Stimulated activated CD4-positive, alpha-beta T cell treated with anti-CD3 and anti-CD28 coated beads, Interleukin-4, amount 100 ng/mL, for 4 hours (primary cell): ENCODE results near the gene CDKN2B.
A peak's percentile ranks its signal among the peaks of the same experiment; 100 is the strongest.
"Not testable (repeated sequence)": the region's sequence is repeated elsewhere in the genome, so short reads cannot be mapped to it uniquely, and the experiment has no call there.

Experiments
- DNase-seq, 2 experiments: peaks; one replicate each; pipeline ENCODE4 v3.0.0-alpha.2; 2020

Gene CDKN2B

DNA sequence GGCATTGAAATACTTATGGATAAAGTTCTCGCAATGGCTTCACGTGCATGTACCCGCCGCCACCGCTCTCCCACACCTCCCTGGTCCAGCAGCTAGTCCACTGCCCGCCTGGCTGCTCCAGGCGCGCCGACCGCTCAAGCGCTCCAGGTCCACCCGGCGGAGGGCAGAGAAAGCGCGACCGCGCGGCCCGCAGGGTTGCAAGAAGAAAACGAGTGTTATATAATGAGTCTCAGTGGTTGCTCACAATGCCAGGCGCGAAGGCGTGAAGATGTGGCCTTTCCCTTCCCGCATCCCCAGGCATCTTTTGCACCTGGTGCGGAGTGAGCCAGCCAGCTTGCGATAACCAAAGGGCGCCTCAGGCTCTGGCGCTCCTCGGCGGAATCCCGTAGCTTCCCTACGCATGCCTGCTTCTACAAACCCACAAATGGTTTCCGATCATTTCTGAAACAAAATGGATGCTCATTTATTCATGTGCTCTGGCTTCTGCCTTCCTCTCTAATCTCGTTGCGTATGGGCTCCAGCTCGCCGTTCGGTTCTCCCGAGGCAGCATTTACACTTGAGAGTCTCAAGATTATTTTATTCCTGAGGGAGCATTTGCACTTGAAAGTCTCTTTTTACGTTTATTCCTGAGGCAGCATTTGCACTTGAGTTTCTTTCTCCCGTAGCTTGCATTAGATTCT lies 40.6 kb downstream of the CDKN2B start:
- DNase-seq: no peak

DNA sequence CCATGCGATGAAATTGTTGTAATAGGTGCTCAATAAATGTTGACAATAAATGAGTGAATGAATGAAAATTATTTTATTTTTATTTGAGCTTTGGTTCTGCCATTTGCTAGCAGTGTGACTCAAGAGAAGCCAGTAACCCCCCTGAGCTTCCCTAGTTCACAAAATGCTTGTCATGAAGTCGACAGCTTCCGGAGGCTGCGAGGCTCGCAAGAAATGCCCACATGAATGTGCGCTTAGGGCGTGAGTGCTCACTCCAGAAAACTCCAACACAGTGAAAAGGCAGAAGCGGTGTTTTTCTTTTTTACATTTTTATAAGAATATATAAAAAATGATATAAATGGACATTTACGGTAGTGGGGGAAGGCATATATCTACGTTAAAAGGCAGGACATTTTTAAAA lies 41.4 kb downstream of the CDKN2B start:
- DNase-seq: no peak

DNA sequence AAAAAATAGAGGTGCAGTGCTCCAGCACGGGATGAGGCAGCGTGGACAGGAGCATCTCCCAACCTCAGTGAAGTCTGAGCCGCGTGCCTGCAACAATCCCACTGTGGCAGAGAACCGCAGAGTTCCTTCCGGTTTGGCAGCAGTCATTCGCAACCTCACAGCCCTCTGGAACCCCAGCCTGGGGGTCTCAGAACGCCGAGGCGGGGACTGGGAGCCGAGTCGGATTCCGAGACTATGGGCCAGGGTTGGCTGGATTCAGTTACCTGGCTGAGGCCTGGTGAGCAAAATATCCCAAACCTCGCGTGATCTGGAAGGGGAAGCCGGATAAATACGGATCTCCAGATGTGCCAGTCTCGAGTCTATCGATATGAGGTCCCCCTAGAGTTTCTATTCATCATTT lies 41.9 kb downstream of the CDKN2B start:
- DNase-seq: no peak

DNA sequence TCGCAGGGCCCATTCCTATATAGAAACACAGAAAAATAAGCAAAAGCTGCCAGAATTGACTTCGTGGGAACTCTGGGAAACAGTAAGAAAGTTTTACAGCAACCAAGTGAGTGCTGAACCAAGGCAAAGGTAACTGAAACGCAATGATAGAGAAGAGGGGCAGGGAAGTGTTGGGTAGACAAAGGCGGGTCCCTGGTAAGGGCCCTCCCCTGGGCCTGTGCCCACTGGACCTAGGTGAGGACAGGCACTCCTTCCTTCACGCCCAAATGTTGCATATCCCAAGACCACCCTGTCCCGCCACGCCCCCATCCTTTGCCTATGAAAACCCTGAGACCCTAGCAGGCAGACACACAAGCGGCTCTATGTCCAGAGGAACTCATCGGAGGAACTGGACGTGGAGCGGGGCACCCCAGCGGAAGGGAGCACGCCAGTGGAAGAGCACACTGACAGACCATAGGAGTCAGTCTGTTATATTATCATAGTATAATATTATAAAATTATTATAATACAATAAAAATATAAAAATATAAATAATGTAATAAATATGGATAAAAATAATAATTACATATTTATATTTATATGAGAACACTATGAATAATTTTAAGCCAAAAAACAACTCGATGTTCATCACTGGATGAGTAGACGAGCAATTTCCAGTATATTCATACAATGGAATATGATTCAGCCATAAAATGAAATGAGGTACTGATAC lies 42.8 kb downstream of the CDKN2B start:
- DNase-seq: no peak

DNA sequence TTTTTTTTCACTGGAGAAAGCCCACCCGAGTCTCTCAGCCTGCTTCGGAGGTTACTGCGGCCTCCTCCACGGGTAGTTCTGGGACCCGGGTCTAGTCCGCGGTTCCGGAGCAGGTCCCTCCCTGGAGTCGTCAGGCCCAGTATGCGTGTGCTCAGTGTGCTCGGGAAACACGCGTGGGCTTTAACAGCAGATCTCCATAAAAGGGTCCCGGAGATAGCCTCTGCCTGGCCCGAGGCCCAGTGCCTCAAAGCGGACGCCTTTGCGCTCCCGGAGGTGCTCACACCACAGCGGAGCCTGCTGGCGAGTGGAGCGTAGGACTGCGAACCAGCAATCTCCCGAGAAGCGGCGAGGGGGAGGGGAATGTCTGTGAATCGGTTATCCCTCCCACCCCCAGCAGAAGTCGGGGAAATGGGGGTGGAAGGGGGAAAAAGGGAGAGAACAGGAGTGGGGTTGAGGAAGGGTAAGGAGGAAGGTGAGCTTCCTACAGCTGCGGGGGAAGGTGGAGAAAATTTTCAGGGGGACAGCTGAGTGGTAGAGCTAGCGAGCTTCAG lies 43.6 kb downstream of the CDKN2B start:
- DNase-seq: peak in 1 of 2 experiments; percentile 26

DNA sequence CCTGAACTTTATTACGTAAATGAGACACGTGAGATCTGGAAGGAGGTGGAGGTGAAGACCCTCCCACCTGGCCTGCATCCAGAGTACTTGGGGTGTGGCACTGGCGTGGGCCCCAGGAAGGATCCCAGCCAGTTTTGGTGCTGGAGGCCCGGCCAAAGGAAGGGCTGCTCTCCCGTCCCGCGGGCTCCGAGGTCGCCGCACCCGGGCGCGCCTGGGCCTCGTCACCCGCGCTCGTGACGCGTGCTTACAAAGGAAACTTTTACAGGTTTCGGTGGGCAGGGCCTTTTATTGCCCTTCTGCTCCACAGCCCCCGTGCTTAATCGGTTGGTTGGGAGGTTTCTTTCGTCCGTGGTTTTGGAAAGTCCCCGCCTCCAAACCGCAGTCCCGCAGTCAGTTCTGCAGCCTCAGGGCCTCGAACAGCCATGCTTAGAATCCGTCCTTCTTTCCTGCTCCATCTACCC lies 44.1 kb downstream of the CDKN2B start:
- peak; percentile 39 to 68 for DNase-seq

DNA sequence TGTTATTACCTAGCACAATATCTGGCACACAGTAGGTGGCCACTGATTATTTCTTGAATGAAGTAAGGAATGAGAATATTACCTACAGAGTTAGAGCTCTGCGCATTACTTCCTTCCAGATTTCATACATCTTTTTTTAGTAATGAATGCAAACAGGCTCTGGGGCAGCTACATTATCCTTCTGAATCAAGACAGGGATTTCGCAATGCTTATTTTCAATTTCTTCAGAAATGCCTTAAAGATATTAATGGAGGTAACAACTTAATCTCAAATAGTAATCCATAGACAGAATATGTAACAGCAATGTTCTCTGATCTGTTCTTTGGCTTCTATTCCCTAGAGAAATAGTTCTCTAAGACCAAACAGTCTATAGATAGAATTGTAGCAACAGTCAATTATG lies 47.5 kb downstream of the CDKN2B start:
- no peak for DNase-seq

DNA sequence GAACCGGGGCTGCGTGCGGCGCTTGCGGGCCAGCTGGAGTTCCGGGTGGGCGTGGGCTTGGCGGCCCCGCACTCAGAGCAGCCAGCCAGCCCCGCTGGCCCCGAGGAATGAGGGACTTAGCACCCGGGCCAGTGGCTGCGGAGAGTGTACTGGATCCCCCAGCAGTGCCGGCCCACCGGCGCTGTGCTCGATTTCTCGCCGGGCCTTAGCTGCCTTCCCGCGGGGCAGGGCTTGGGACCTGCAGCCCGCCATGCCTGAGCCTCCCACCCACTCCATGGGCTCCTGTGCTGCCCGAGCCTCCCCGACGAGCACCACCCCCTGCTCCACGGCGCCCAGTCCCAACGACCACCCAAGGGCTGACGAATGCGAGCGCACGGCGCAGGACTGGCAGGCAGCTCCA lies 49.8 kb downstream of the CDKN2B start:
- not testable (repeated sequence) for DNase-seq

DNA sequence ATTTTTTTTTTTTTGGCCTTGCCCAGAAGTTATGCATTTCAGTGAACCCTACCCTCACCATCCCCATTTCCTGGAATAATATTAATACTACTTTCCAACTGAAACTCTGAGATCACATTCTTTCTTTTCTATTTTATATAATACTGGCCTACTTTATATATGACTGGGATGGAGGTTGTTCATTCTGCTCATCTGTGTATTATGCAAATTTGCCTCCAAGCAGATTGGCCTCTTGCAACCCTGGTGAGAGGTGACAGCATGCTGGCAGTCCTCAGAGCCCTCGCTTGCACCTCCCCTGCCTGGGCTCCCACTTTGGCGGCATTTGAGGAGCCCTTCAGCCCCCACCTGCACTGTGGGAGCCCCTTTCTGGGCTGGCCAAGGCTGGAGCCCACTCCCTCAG lies 50.3 kb downstream of the CDKN2B start:
- no peak for DNase-seq
